WERI-Rb-1 (cell line): Measurements from ENCODE around the gene BRD1.

Experiments used
- DNase-seq: peaks from one replicate; pipeline ENCODE4 v3.0.0-alpha.2; 2020
- H3K27ac ChIP-seq: fragments of 250-450 bp; sonication (Bioruptor Pico); 2 replicates; pipeline ENCODE4 v1.5.1; 2020; ENCODE audit warnings: mild to moderate bottlenecking, moderate library complexity
- H3K27me3 ChIP-seq: fragments of 250-450 bp; sonication (Bioruptor Pico); 2 replicates; pipeline ENCODE4 v1.5.1; 2021; ENCODE audit warnings: mild to moderate bottlenecking, low read depth, moderate library complexity; ENCODE audit not compliant: insufficient read depth, severe bottlenecking
- H3K36me3 ChIP-seq: fragments of 250-450 bp; sonication (Bioruptor Pico); 2 replicates; pipeline ENCODE4 v1.5.1; 2020; ENCODE audit warnings: mild to moderate bottlenecking, moderate library complexity
- H3K4me3 ChIP-seq: 2 replicates; pipeline ENCODE4 v1.5.1; 2011; ENCODE audit warnings: low read depth, mild to moderate bottlenecking, control low read depth, low read length
- H3K9me3 ChIP-seq: fragments of 250-450 bp; sonication (Bioruptor Pico); 2 replicates; pipeline ENCODE4 v1.5.1; 2021; ENCODE audit warnings: mild to moderate bottlenecking, moderate library complexity; ENCODE audit not compliant: severe bottlenecking
- CTCF ChIP-seq: IDR thresholded peaks from 2 replicates; pipeline ENCODE4 v1.5.1; 2011; ENCODE audit warnings: low read depth, mild to moderate bottlenecking, control low read depth, inconsistent platforms, low read length

Gene BRD1

GRCh38 chr22:49754696-49755630 is 72.7 kb downstream of the BRD1 start:
- Histone ChIP-seq H3K9me3 (peaks cover 14% of the 10 kb centered on the region), H3K27me3 (no peaks in the 10 kb centered on the region), H3K27ac (no peak overlapping the region), H3K4me3 (no peak overlapping the region), H3K36me3 (no peaks in the 10 kb centered on the region)
- no peak for DNase-seq
- no peak for TF ChIP-seq CTCF

- H3K27ac ChIP-seq = peak overlapping the region; percentile 91
- H3K9me3 ChIP-seq = peaks cover 11% of the 10 kb centered on the region
- H3K4me3 ChIP-seq = no peak overlapping the region
- no peaks in the 10 kb centered on the region for H3K27me3 ChIP-seq
- H3K36me3 ChIP-seq = no peaks in the 10 kb centered on the region
- DNase-seq = no peak
- no peak for TF ChIP-seq CTCF
Observed at GRCh38 chr22:49753961-49754695, 73.5 kb downstream of the BRD1 start.

GRCh38 chr22:49753276-49753890 is 74.3 kb downstream of the BRD1 start:
- H3K9me3 ChIP-seq = peaks cover 7% of the 10 kb centered on the region
- H3K27me3 ChIP-seq = no peaks in the 10 kb centered on the region
- TF ChIP-seq CTCF = no peak
- H3K36me3 ChIP-seq = no peaks in the 10 kb centered on the region
- DNase-seq = no peak
- H3K27ac ChIP-seq = peak overlapping the region; percentile 91
- no peak overlapping the region for H3K4me3 ChIP-seq

- H3K4me3 ChIP-seq = no peak overlapping the region
- no peaks in the 10 kb centered on the region for H3K27me3 ChIP-seq
- peak; percentile 83 for DNase-seq
- peak; percentile 25; the same call in 1 of the 2 replicates for TF ChIP-seq CTCF
- no peaks in the 10 kb centered on the region for H3K36me3 ChIP-seq
- H3K9me3 ChIP-seq = peaks cover 7% of the 10 kb centered on the region
- peak overlapping the region; percentile 91 for H3K27ac ChIP-seq
Observed at GRCh38 chr22:49752598-49753091, 75.0 kb downstream of the BRD1 start.

GRCh38 chr22:49751966-49752597 is 75.6 kb downstream of the BRD1 start:
- peak; percentile 43 for DNase-seq
- Histone ChIP-seq H3K36me3 (no peaks in the 10 kb centered on the region), H3K9me3 (peaks cover 10% of the 10 kb centered on the region), H3K4me3 (no peak overlapping the region), H3K27ac (peak overlapping the region; percentile 91), H3K27me3 (no peaks in the 10 kb centered on the region)
- TF ChIP-seq CTCF = no peak
